H4 (cell line): Measurements from ENCODE around the gene CDK8. TPM values are rescaled to one million over a fixed set of nuclear protein-coding genes. Genes with fewer than 3 reads are reported as not detected.
A peak's percentile ranks its signal among the peaks of the same experiment; 100 is the strongest.
"Not testable (repeated sequence)": the region's sequence is repeated elsewhere in the genome, so short reads cannot be mapped to it uniquely, and the experiment has no call there.

Experiments used
- DNase-seq: peaks from one replicate; pipeline ENCODE4 v3.0.0-alpha.2; 2015; ENCODE audit warnings: low spot score
- total RNA-seq: library from RNA; depleted of rRNA; stranded (reverse); fragments of >200 nt; shearing (Covaris generic); gene quantifications from 2 replicates; pipeline ENCODE4 v1.2.3, GENCODE V29; 2014

The CDK8 gene
- total RNA-seq, 1 experiment from 2014 or later = 14.7 TPM

DNA sequence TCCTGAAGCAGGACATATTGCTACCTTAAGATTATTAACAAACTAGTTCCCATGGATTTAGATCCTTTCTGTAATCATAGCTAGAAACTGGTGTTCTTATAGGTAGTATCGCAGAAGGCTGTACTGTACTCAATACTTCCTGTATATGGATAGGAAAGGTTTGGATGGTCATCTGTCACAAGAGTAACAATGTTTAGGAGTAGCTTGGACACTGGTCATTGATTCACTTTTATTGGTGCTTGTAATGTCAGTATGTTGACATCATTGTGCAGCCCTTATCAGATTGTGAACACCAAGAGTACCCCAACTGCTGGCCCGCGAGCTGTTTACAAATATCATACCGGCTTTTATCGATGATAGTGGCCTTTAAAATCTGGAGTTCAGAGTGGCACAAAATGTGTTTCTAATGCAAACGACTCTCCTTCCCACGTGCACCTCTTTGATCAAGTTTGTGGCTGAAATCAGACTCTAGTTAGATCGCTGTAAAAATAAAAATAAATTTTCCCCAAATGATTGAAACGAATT, 605 bp upstream of the CDK8 start:
- no peak for DNase-seq

DNA sequence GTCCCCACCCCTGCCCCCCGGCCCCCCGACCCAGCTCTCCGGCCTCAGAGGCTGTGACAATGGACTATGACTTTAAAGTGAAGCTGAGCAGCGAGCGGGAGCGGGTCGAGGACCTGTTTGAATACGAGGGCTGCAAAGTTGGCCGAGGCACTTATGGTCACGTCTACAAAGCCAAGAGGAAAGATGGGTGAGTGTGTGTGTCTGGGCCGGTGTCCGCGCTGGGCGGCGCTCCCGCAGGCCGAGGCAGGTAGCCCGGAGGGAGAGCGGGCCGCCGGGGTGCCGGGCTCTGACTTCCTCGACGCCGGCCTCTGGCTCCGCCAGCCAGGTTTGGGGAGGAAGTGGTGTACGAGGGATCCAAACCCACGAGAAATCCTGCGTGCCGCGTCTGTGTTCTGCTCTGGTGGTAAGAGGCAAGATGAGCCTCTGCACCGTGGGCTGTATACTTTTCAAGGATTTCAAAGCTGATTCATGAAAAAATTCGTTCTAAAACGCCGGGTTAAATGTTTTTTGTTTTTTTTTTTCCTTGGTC, 718 bp downstream of the CDK8 start:
- DNase-seq = peak; percentile 5

DNA sequence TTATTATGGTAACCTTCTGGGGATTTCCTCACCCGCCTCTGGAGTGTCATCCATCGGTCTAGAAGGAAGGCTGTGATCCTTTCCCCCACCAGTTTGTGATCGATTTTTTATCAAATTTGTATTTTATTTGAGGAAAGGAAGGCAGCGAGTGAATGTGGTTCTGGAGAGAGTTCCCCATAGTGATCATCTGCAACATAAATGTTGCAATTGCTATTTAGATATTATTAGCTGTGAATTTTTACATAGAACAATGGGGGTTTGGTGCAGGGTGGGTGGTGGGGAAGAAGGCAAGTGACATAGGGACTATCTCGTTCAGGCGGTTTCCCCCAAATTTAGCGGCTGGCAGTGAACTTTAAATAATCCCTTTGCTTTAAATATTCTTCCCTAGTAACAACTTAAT, 1.2 kb downstream of the CDK8 start:
- DNase-seq = no peak

DNA sequence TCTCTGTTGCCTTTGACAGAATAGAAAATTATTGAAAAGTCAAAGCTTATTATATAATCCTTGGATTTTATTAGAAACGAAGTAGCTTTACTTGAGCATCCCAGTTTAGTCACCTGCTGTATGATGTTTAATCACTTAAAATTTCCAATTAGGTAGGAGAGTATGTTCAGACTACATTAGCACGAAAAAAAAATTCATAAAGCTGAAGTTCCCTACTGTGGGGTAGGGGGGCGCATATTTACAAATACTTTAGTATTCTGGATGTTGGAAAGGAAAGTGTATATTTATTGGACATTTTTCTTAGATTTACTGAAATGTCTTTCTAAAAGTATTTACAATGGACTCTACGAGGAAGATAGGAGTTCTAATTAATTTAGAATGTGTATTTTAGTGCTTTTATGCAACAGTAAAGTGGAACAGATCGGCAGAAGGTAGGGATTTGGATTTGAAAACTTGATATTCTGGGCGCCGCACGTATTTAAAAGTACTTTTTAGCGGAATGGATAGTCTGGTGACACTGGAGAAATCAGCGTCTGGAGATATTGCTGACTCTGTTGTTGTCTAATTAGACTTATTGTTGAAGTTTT, 1.9 kb downstream of the CDK8 start:
- no peak for DNase-seq

DNA sequence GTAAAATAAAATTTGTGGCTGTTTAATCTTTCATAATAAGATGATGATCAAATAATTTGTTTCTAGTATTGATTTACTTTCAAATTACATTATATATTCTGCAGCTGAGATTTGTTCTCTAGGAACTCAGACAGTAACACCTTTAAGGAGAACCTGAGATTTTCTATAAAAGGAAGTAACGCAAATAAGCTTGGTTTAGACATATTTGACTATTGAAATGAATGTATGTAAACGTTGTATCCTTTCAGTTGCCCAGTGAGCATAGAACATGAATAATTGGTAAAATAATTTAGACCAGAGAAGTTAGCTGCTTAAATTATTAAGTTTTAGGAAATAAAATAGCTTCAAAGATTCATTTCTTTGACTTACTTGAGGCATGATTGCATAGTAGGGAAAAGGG, 3.1 kb downstream of the CDK8 start:
- no peak for DNase-seq

DNA sequence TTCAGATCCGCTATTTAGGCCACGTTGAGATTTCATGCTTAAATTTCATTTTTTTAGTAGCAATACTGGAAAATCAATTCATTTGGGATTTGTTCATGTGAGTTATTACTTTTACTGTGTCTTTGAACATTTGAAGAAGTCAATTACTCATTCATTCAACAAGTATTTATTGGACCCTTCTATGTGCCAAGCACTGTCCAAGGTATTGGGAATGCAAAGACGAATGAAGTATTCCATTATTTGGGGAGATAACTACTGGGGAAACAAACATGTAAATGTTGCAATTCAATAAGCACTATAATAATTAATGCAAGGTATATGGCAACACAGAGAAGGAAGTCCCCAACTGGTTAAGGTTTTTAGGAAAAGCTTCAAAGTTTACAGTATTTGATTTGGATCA, 5.7 kb downstream of the CDK8 start:
- no peak for DNase-seq

DNA sequence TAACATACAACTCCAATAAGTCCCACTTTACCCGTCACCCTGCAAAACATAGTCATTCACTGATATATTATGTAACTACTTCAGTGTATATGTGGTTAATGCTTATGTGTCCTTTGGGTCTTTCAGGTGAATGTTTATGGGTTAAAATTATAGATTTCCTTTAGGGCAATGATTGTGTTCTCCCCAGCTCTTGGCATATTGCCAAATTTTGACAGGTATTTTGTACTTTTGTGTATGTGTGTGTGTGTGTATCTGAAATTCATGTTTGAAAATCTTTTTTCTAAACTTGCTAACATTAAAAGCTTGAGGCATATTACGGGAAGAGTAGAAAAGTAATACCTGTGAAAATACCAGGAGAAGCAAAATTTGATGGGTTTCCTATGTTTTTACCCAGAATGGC, 8.2 kb downstream of the CDK8 start:
- no peak for DNase-seq

DNA sequence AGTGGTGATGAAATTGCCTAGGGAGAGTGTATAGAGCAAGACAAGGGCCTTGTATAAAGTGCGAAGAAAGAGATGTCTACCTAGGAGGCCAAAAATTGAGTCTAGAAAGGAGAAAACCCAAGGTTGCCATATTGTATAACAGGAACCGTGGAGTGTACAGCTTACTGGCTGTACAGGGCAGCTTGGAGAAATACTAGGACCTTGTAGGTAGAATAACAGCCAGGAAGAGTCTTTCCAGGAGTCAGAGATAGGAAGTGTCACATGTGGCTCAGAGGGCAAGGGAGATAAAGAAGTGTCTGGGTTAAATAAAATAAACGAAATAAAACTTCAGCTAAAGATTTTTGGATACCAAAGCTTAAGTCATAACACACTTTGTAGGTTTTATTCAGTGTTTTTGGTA, 12.4 kb downstream of the CDK8 start:
- no peak for DNase-seq

DNA sequence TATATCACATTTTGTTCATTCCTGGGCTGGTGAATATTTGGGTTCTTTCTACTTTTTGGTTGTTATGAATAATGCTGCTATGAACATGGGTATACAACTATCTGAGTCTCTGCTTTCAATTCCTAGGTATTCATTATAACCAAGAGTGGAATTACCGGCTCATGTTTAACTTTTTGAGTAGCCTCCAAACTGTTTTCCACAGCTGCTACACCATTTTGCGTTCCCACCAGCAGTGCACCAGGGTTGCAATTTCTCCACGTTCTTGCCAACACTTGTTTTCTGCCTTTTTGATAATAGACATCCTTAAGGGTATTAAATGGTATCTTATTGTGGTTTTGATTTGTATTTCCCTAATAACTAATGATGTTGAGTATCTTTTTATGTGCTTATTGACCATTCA, 16.8 kb downstream of the CDK8 start:
- DNase-seq = no peak

DNA sequence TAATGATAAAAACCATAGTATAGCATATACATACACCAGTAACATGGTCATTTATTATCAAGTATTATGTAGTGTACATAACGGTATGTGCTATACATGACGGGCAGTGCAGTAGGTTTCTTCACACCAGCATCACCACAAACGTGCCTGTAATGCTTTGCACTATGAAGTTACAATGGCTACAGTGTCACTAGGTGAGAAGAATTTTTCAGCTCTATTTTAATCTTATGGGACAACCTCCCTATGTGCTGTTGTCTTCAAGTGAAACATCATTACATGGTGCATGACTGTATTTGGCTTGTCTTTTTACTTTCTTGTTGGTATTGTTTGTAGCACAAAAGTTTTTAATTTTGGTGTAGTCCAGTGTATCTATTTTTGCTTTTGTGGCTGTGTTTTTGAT, 18.7 kb downstream of the CDK8 start:
- no peak for DNase-seq

DNA sequence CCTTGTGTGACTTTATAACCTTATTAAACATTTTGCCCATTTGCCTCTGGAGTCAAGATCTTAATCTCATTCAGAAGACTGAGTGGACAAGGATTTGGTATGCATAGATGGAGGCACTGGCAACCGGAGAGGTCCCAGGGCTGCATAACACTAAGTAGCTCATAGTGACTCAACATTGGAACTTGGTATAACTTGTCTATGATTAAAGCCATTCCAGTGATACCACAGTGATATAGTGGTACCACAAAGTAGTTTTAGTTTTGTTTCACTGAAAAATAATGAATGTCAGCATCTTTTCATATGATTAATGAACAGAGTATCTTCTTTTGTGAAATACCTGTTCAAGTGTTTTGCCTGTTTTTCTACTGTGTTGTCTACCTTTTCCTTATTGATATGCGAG, 26.4 kb downstream of the CDK8 start:
- no peak for DNase-seq

DNA sequence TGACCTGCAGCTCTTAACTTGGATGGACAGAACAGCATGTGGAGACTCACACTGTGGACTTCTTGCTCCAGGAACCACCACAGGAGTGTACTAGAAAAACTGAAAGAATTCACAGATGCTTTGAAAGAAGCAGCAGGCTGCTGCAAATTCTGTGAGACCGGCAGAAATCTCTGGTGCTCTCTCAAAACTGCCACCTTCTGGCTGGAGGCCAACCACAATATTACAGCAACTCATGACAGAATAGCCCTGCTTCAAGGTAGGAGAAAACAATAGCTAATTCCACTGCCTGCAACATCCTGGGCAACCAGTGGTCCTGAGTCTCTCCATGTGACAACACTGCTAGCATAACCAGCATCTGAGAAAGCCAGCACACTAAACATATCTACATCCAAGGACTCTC, 26.9 kb downstream of the CDK8 start:
- no peak for DNase-seq

DNA sequence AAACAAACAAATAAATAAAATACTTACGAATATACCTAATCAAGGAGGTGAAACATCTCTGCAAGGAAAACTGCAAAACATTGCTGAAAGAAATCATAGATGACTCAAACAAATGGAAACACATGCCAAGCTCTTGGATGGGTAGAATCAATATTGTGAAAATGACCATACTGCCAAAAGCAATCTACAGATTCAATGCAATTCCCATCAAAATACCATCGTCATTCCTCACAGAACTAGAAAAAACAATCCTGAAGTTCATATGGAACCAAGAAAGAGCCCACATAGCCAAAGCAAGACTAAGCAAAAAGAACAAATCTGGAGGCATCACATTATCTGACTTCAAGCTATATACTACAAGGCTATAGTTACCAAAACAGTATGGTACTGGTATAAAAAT, 32.0 kb downstream of the CDK8 start:
- not testable (repeated sequence) for DNase-seq

DNA sequence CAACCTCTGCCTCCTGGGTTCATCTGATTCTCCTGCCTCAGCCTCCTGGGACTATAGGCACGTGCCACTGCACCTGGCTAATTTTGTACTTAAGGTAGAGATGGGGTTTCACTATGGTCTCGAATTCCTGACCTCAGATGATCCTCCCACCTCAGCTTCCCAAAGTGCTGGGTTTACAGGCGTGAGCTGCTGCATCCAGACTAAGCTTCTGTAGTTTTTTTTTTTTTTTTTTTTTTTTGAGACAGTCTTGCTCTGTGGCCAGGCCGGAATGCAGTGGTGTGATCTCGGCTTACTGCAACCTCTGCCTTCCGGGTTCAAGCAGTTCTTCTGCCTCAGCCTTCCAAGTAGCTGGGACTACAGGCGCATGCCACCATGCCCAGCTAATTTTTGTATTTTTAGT, 34.9 kb downstream of the CDK8 start:
- DNase-seq = not testable (repeated sequence)

DNA sequence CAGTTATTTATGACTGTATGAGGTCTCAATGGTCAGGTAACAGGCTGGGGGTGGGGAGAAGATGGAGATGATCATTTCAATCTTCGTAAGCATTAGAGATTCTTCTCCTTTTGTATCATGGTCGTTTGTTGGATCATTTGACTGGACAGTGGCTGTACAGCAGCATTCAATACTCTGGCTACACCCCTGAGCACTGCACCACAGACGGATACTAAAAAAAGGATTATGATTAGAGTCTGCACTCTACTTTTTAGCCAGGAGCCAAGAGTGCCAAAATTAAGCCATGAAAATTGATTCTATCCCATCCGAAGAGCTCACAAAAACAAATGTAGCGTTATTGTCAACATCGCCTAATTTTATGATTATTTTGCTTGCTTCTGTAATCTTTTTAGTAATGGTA, 41.9 kb downstream of the CDK8 start:
- no peak for DNase-seq

DNA sequence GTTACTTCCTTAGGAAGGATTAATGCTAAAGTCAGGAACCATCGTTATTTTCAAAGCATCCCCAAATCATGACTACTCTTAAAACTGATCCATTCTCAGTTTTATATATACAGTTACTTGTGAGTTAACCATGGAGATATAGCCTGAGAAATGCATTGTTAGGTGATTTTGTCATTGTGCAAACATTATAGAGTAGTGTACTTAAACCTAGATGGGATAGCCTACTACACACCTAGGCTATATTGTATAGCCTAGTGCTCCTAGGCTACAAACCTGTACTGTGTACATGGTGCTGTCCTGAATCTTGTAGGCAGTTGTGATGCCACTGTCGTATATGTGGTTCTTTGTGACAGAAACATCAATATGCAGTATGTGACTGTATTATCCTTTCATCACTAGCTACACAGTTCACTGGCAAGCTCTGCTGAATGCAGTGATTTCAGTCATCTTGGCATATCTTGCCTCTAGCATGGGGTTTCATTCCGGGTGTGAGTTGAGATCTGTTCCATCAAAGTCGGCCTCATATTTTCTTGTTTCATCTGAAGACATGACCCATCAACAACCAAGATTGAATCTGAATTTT, 45.3 kb downstream of the CDK8 start:
- DNase-seq = no peak

DNA sequence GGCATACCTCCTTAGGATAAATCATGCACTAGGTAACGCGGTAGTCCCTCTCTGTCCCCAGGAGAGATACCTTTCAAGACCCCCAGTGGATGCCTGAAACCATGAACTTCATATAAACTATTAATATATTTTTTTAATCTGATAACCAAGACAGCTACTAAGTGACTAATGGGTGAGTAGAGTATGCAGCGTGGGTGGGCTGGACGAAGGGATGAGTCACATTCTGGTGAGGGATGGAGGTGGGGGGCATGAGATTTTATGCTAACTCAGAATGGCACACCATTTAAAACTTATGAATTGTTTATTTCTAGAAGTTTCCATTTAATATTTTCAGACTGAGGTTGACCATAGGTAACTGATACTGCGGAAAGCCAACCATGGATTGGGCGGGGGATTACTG, 46.2 kb downstream of the CDK8 start:
- DNase-seq = peak; percentile 5

DNA sequence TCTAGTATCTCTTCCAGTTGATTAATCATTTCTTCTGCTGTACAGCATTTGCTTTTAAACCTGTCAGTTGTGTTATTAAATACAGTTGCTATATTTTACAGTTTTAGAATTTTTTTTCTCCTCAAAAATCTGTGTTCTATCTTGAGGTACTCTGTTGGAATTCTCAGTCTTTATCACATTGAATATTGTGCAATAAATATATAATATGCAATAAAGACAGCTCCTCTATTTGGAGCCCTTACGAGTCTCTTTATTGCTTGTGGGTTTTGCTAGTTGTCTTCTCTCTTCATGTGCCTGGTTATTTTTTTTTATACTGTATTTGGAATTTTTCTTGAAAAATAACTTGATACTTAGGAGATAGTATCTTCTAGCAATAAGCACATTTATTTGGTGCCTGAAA, 51.7 kb downstream of the CDK8 start:
- no peak for DNase-seq

DNA sequence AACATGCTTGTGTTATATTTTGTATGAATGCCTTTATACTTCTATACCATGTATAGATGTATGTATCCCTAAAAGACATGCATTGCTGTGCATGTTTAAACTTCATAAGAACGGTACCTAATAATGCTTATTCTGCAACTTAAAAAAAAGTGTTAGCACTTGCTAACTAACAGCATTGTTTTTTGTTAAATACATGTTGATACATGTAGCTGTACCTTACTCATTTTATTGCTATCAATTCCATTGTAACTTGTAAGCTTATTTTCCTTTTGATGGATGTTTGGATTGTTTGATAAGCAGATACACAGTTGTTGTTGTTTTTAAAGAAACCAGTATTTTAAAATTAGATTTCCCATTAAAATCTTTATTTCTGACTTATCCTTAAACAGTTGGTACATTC, 53.8 kb downstream of the CDK8 start:
- DNase-seq = no peak

DNA sequence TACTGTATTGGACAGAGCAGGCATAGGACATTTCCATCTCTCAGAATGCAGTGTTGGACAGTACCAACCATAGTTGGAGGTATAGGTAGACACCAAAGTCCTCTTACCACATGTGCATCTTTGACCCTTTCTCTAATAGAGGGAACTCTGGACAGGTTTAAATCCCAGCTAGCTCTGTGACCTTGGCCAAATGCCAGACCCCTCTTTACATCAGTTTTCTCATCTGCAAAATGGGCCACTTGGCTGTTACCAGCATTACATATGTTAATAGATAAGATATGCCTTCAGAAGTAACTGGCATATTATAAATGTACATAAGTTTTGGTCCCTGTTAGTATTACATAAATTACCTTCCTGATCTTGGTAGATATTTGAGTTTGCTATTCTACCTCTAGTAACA, 54.3 kb downstream of the CDK8 start:
- no peak for DNase-seq

DNA sequence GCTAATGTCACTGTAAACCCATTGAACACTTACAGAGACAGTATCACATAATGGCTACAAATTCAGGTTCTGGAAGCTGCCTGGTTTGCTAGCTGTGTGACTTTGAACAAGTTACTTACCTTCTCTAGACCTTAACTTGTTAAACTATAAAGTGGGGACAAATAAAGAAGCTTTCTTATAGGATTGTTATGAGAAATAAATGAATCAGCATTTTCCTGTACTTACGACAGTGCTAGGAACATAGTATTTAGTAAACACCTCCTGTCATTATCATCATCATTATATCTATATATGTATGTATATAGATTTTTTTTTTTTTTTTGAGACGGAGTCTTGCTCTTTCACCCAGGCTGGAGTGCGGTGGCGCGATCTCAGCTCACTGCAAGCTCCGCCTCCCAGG, 54.9 kb downstream of the CDK8 start:
- no peak for DNase-seq

DNA sequence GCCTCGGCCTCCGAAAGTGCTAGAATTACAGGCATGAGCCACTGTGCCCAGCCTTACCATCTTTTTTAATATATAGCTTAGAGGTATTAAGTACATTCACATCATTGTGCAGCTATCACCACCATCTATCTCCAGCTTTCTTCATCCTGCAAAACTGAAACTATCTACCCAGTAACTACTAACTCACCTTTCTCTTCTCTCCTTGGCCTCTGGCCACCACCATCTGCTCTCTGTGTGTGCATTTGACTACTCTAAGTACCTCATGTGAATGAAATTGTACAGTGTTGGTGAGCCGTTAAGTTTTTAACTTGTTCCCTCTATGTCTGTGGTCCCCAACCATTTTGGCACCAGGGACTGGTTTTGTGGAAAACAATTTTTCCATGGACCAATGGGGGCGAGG, 56.1 kb downstream of the CDK8 start:
- no peak for DNase-seq

DNA sequence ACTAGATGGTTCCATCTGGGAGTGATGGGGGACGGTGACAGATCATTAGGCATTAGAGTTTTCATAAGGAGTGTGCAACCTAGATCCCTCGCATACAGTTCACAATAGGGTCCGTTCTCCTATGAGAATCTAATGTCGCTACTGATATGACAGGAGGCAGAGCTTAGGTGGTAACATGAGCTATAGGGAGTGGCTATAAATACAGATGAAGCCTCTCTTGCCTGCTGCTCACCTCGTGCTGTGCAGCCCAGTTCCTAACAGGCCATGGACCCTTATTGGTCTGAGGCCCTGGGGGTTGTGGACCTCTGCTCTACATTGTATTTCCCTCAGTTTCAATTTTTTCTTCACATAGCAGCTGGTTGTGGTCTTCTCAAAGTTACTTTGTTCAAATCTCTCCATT, 56.5 kb downstream of the CDK8 start:
- DNase-seq = no peak

DNA sequence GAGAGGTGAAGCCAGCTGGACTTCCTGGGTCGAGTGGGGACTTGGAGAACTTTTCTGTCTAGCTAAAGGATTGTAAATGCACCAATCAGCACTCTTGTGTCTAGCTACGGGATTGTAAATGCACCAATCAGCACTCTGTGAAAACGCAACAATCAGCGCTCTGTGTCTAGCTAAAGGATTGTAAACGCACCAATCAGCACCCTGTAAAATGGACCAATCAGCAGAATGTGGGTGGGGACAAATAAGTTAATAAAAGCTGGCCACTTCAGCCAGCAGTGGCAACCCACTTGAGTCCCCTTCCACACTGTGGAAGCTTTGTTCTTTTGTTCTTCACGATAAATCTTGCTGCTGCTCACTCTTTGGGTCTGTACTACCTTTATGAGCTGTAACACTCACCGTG, 58.1 kb downstream of the CDK8 start:
- DNase-seq = not testable (repeated sequence)
